Progenitor cell of endocrine pancreas (in vitro differentiated cells): Measurements from ENCODE around the gene GRAMD2A. TPM values are rescaled to one million over a fixed set of nuclear protein-coding genes. Genes with fewer than 3 reads are reported as not detected.

Experiments
- DNase-seq: peaks from one replicate; pipeline ENCODE4 v3.0.0; 2021; ENCODE audit warnings: low spot score; ENCODE audit not compliant: unreplicated experiment
- H3K27ac Mint-ChIP-seq: 2 replicates; pipeline ENCODE4 v1.8.0; 2021; ENCODE audit warnings: mild to moderate bottlenecking, moderate library complexity, mixed read lengths
- H3K27me3 Mint-ChIP-seq: 2 replicates; pipeline ENCODE4 v1.8.0; 2021; ENCODE audit warnings: mixed read lengths
- H3K36me3 Mint-ChIP-seq: 2 replicates; pipeline ENCODE4 v1.8.0; 2022; ENCODE audit warnings: mixed read lengths; ENCODE audit not compliant: insufficient read depth
- H3K4me1 Mint-ChIP-seq: 2 replicates; pipeline ENCODE4 v1.8.0; 2021; ENCODE audit warnings: low read depth, mixed read lengths
- H3K4me3 Mint-ChIP-seq: 2 replicates; pipeline ENCODE4 v1.8.0; 2021; ENCODE audit warnings: low read depth, mild to moderate bottlenecking, moderate library complexity, mixed read lengths
- H3K9me3 Mint-ChIP-seq: 2 replicates; pipeline ENCODE4 v1.8.0; 2021; ENCODE audit warnings: low read depth, mixed read lengths
- total RNA-seq: library from RNA; stranded (reverse); gene quantifications from 2 replicates; pipeline ENCODE4 v1.2.1, GENCODE V29; 2021
- TF ChIP-seq, protein P1 (sequence below): fragments of 200-600 bp; sonication (generic); IDR thresholded peaks from one replicate; pipeline ENCODE4 v1.5.0; 2021; ENCODE audit warnings: antibody characterized with exemption, mild to moderate bottlenecking; ENCODE audit not compliant: unreplicated experiment

GRAMD2A gene
- total RNA-seq, 1 donor from 2014 or later, result 4.0 TPM

DNA sequence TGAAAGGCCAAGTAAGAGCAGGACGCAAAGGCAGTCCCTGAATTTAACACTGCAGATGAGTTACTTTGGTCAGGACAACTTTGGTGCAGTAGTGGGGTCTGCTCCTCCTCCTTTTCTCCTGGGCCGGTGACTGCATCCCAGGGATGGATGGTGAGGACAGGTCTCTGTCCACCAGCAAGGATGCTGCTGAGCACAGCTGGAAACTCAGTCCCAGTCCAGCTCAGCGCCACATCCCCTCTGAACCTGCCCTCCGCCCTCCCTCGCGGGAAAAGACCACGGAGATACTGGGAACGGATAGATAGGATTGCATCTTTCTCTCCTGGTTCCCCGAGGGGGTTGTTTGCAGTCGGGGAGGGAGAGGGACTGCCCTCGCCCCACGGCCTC lies 13.8 kb downstream of the GRAMD2A start:
- H3K36me3 Mint-ChIP-seq, result no peaks in the 10 kb centered on the region
- TF ChIP-seq, protein P1, sequence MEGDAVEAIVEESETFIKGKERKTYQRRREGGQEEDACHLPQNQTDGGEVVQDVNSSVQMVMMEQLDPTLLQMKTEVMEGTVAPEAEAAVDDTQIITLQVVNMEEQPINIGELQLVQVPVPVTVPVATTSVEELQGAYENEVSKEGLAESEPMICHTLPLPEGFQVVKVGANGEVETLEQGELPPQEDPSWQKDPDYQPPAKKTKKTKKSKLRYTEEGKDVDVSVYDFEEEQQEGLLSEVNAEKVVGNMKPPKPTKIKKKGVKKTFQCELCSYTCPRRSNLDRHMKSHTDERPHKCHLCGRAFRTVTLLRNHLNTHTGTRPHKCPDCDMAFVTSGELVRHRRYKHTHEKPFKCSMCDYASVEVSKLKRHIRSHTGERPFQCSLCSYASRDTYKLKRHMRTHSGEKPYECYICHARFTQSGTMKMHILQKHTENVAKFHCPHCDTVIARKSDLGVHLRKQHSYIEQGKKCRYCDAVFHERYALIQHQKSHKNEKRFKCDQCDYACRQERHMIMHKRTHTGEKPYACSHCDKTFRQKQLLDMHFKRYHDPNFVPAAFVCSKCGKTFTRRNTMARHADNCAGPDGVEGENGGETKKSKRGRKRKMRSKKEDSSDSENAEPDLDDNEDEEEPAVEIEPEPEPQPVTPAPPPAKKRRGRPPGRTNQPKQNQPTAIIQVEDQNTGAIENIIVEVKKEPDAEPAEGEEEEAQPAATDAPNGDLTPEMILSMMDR, result no peak
- peaks cover 6% of the 10 kb centered on the region for H3K4me1 Mint-ChIP-seq
- H3K27ac Mint-ChIP-seq, result no peak overlapping the region
- H3K4me3 Mint-ChIP-seq, result peak overlapping the region; percentile 52
- peaks cover 31% of the 10 kb centered on the region for H3K27me3 Mint-ChIP-seq
- no peaks in the 10 kb centered on the region for H3K9me3 Mint-ChIP-seq
- no peak for DNase-seq

GRCh38 chr15:72182673-72183072 lies 14.9 kb downstream of the GRAMD2A start:
- no peaks in the 10 kb centered on the region for H3K9me3 Mint-ChIP-seq
- H3K4me3 Mint-ChIP-seq, result no peak overlapping the region
- no peak overlapping the region for H3K27ac Mint-ChIP-seq
- peaks cover 31% of the 10 kb centered on the region for H3K27me3 Mint-ChIP-seq
- peaks cover 6% of the 10 kb centered on the region for H3K4me1 Mint-ChIP-seq
- no peak for DNase-seq
- H3K36me3 Mint-ChIP-seq, result no peaks in the 10 kb centered on the region
- TF ChIP-seq, protein P1, result no peak

DNA sequence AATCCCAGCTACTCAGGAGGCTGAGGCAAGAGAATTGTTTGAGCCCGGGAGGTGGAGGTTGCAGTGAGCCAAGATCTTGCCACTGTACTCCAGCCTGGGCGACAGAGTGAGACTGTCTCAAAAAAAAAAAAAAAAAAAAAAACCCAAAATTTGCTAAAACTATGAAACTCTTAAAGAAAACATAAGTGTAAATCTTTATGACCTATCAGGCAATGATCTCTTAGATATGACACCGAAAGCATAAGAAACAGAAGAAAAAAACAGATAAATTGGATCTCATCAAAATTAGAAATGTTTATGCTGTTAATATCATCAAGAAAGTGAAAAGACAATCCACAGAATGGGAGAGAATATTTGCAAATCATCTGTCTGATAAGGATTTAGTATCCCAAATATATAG lies 15.3 kb downstream of the GRAMD2A start:
- no peak overlapping the region for H3K4me3 Mint-ChIP-seq
- H3K9me3 Mint-ChIP-seq, result no peaks in the 10 kb centered on the region
- H3K4me1 Mint-ChIP-seq, result peaks cover 6% of the 10 kb centered on the region
- TF ChIP-seq, protein P1, result no peak
- H3K36me3 Mint-ChIP-seq, result no peaks in the 10 kb centered on the region
- DNase-seq, result no peak
- no peak overlapping the region for H3K27ac Mint-ChIP-seq
- peaks cover 31% of the 10 kb centered on the region for H3K27me3 Mint-ChIP-seq

- no peaks in the 10 kb centered on the region for H3K36me3 Mint-ChIP-seq
- no peak overlapping the region for H3K4me3 Mint-ChIP-seq
- DNase-seq, result no peak
- H3K27me3 Mint-ChIP-seq, result peaks cover 31% of the 10 kb centered on the region
- no peaks in the 10 kb centered on the region for H3K9me3 Mint-ChIP-seq
- H3K27ac Mint-ChIP-seq, result no peak overlapping the region
- H3K4me1 Mint-ChIP-seq, result peaks cover 6% of the 10 kb centered on the region
- TF ChIP-seq, protein P1, result no peak
Measured at GRCh38 chr15:72180761-72181324, 16.7 kb downstream of the GRAMD2A start.

DNA sequence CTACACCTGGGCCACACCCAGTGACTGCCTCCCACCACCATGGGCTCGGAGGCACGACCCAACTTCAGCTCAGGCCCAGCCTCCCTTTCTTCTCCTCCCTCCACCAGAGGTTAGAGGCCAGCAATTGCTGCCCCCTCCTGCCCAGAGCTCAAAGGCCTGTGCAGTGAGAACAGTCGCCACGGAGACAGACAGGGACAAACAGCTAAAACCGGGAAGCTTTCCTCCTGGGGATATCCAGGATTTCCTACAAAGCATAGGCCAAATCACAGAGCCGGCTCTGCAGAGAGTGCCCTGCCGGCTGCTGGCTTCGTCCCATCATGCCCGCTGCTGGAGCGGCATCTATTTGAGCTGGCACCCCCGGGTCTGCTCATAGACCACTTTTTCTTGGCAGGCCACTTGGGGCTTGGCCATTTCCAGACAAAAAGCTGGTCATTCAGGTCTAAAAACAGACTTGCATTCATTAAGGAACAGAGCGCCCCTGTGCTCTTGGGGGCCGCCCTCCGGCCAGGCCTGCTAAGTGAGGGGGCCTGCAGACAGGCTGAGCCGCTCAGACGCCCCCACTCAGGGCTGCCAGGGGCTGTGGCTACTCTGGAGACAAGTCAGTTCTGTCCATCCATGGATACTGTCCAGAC lies 17.5 kb downstream of the GRAMD2A start:
- Mint-ChIP-seq H3K4me1 (peaks cover 6% of the 10 kb centered on the region), H3K9me3 (no peaks in the 10 kb centered on the region), H3K36me3 (no peaks in the 10 kb centered on the region), H3K27me3 (peaks cover 34% of the 10 kb centered on the region), H3K4me3 (no peak overlapping the region), H3K27ac (no peak overlapping the region)
- TF ChIP-seq, protein P1, result no peak
- no peak for DNase-seq
